GM13977 (cell line): ENCODE measurements around the gene S100A16.
"Not testable (repeated sequence)": the region's sequence is repeated elsewhere in the genome, so short reads cannot be mapped to it uniquely, and the experiment has no call there.

ENCODE experiments used
- DNase-seq: peaks from one replicate; pipeline ENCODE4 v3.0.0; 2012; ENCODE audit warnings: low spot score
- in situ Hi-C: fragments of 300-500 bp; cut with MboI; formaldehyde crosslinking; loops from one replicate; pipeline ENCODE4 v1.12.0; 2022; ENCODE audit warnings: low sequenced_read_pairs, low pct_unique_long_range_greater_than_20kb, mixed read lengths, inconsistent platforms; ENCODE audit not compliant: unreplicated experiment
- TF ChIP-seq, protein P1 (sequence below): IDR thresholded peaks from 2 replicates; pipeline ENCODE4 v1.5.1; 2012; ENCODE audit warnings: mild to moderate bottlenecking, control low read depth; ENCODE audit not compliant: insufficient read depth; ENCODE audit errors: extremely low read depth, missing control alignments

S100A16 gene

DNA sequence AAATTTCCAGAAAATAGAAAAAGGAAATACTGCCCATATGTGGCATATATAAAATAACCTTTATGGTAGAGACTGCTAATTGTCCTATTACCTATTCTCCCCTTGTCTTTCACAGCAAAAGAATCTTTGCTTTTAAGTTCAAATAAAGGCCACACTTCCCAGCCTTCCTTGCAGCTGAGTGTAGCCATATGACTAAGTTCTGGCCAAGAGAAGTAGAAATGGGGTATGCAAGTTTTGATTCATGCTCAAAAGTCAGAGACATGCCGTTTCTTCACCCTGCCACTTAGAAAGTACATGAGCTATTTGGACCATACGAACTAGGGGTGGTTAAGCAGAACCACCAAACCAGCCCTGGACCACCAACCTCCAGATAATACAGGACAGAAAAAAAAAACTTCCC lies 29.0 kb downstream of the S100A16 start:
- TF ChIP-seq, protein P1, sequence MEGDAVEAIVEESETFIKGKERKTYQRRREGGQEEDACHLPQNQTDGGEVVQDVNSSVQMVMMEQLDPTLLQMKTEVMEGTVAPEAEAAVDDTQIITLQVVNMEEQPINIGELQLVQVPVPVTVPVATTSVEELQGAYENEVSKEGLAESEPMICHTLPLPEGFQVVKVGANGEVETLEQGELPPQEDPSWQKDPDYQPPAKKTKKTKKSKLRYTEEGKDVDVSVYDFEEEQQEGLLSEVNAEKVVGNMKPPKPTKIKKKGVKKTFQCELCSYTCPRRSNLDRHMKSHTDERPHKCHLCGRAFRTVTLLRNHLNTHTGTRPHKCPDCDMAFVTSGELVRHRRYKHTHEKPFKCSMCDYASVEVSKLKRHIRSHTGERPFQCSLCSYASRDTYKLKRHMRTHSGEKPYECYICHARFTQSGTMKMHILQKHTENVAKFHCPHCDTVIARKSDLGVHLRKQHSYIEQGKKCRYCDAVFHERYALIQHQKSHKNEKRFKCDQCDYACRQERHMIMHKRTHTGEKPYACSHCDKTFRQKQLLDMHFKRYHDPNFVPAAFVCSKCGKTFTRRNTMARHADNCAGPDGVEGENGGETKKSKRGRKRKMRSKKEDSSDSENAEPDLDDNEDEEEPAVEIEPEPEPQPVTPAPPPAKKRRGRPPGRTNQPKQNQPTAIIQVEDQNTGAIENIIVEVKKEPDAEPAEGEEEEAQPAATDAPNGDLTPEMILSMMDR, result no peak
- no peak for DNase-seq
- in situ Hi-C loops, result no loop called here

GRCh38 chr1:153583514-153583913 lies 29.4 kb downstream of the S100A16 start:
- in situ Hi-C loops, DNase-seq: not testable (repeated sequence)

GRCh38 chr1:153582836-153583235 lies 30.1 kb downstream of the S100A16 start:
- in situ Hi-C loops, DNase-seq: not testable (repeated sequence)

DNA sequence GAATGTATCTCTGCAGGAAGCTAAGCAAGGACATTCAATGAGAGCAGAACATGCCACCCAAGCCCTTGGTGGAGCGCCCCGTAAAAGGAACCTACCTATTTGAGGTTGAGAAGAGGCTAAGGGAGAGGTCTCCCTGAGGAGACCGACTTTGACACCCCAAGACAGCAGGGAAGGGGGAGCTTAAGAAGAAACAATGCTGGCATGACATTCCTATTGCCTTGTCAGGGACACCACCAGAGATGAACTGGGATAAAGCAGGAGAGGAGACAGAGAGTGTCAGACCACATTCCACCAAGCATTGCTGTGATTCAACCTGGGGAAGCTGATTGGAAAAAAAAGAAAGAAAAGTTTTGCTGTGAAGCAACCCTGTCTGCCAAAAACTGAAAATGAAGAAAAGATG lies 34.0 kb downstream of the S100A16 start:
- DNase-seq, result no peak
- in situ Hi-C loops, result no loop called here

GRCh38 chr1:153578490-153578889 lies 34.4 kb downstream of the S100A16 start:
- TF ChIP-seq, protein P1, result no peak
- no peak for DNase-seq
- in situ Hi-C loops, result no loop called here

More for the DNA sequence above, 34.0 kb downstream of the S100A16 start:
- TF ChIP-seq, protein P1, result no peak

DNA sequence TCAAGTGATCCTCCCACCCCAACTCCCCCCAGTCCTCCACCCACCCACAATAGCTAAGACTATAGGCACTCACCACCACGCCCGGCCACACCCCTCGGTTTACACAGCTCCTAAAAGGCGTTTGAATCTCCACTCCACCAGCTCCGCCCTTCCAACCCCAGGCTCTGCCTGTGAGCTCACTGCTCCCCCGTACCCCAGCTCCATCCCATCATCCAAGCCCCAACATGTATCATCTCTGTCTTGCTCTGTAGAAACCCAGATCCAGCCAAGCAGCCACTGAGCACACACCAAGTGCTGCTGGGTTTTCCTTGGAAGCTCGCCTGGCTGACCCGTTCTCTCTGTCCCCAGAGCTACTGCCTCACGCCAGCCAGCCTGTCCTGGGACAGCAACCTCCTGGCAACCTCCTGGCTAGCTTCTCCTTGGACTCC lies 35.3 kb downstream of the S100A16 start:
- no peak for DNase-seq
- in situ Hi-C loops, result no loop called here
- TF ChIP-seq, protein P1, result no peak

DNA sequence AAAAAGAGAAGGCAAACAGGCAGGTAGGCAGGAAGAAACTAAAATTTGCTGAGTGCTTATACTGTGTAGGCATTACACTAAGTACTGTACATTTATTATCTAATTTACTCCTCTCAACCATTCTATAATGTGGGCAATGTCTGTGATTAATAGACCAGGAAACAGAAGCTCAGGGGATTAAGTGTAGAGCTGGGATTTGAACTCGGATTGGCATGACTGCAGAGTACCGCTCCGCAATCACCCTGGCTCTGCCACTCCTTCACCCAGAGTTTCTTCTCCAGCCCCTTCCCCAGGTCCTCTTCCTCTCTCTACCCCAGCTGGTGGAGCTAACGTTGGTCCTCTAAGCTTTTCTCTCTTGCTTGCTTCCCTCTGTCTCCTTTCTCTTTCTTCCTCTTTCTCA lies 35.8 kb downstream of the S100A16 start:
- in situ Hi-C loops, result no loop called here
- no peak for DNase-seq
- TF ChIP-seq, protein P1, result no peak

DNA sequence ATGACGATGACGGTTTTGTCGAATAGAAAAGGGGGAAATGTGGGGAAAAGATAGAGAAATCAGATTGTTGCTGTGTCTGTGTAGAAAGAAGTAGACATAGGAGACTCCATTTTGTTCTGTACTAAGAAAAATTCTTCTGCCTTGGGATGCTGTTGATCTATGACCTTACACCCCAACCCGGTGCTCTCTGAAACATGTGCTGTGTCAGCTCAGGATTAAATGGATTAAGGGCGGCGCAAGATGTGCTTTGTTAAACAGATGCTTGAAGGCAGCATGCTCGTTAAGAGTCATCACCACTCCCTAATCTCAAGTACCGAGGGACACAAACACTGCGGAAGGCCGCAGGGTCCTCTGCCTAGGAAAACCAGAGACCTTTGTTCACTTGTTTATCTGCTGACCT lies 37.4 kb downstream of the S100A16 start:
- DNase-seq, in situ Hi-C loops: not testable (repeated sequence)

DNA sequence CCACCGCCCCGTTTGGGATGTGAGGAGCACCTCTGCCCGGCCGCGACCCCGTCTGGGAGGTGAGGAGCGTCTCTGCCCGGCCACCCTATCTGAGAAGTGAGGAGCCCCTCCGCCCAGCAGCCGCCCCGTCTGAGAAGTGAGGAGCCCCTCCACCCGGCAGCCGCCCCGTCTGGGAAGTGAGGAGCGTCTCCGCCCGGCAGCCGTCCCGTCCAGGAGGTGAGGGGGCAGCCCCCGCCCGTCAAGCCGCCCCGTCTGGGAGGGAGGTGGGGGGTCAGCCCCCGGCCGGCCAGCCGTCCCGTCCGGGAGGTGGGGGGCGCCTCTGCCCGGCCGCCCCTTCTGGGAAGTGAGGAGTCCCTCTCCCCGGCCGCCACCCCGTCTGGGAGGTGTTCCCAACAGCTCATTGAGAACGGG lies 37.9 kb downstream of the S100A16 start:
- DNase-seq, in situ Hi-C loops: not testable (repeated sequence)
